ENCODE results near the gene LTBP2. TPM values are rescaled to one million over a fixed set of nuclear protein-coding genes. Genes with fewer than 3 reads are reported as not detected.
A peak's percentile ranks its signal among the peaks of the same experiment; 100 is the strongest.

The LTBP2 gene
- total and polyA plus RNA-seq, 2 of the 8 experiments (the other 6 are each of a cell fraction or from before 2014, with no cell fraction given), result 0.48 to 0.89 TPM

GRCh38 chr14:74638066-74638465 lies 26.0 kb upstream of the LTBP2 start:
- Histone ChIP-seq H2AK5ac (ENCODE audit: low read depth, low read length) (no peak overlapping the region), H3K23me2 (ENCODE audit: low read depth, low read length) (no peaks in the 10 kb centered on the region), H4K8ac (ENCODE audit: extremely low read depth, insufficient read depth, low read length) (no peak overlapping the region), H4K5ac (ENCODE audit: insufficient read length, low read depth, low read length) (no peak overlapping the region), H2BK5ac (ENCODE audit: low read depth, low read length) (no peak overlapping the region), H2BK12ac (ENCODE audit: low read depth, low read length) (no peak overlapping the region), H2AFZ (ENCODE audit: low read length) (no peak overlapping the region), H3K4me1 (replicated peaks in 1 of 4; ENCODE audit: control insufficient read depth in 3 of 4, insufficient read depth in 4 of 4, low read length in 3 of 4) (peaks cover 0 to 3% (median 2%) of the 10 kb centered on the region in 4 experiments; a peak in 4 of 7 replicates), H3K4ac (replicated peaks; ENCODE audit: insufficient read length, low read depth, low read length) (no peak overlapping the region), H3K18ac (ENCODE audit: extremely low read depth, low read length) (no peak overlapping the region), H3K14ac (ENCODE audit: insufficient read length) (no peak overlapping the region), H3K4me2 (ENCODE audit: insufficient read depth in 1 of 2, low read depth in 2 of 2, low read length in 2 of 2) (no peak overlapping the region), H3K27ac (ENCODE audit: low read depth, low read length) (no peak overlapping the region), H3K36me3 (ENCODE audit: control insufficient read depth in 2 of 4, insufficient read depth in 4 of 4, low read length in 3 of 4) (no peaks in the 10 kb centered on the region), H3K27me3 (replicated peaks in 1 of 4; ENCODE audit: control insufficient read depth in 3 of 4, extremely low read depth in 1 of 4, insufficient read depth in 3 of 4, low read length in 3 of 4) (no peaks in the 10 kb centered on the region), H3K4me3 (ENCODE audit: extremely low read depth in 1 of 4, insufficient read depth in 2 of 4, low read depth in 3 of 4, low read length in 4 of 4) (no peak overlapping the region), H2BK120ac (replicated peaks; ENCODE audit: low read depth, low read length) (no peak overlapping the region), H2BK20ac (ENCODE audit: low read length) (no peak overlapping the region), H3K79me2 (ENCODE audit: control insufficient read depth in 1 of 2, insufficient read depth in 2 of 2, low read length in 2 of 2) (no peaks in the 10 kb centered on the region), H3K79me1 (ENCODE audit: low read depth, low read length) (no peaks in the 10 kb centered on the region), H3K9ac (replicated peaks in 1 of 4; ENCODE audit: extremely low read depth in 1 of 4, low read depth in 3 of 4, low read length in 3 of 4) (no peak overlapping the region), H3K9me3 (ENCODE audit: insufficient read depth in 2 of 2, low read depth in 1 of 2, low read length in 1 of 2) (no peaks in the 10 kb centered on the region), H3K56ac (replicated peaks; ENCODE audit: insufficient read length, low read depth, low read length) (no peak overlapping the region), H2BK15ac (ENCODE audit: low read length) (no peak overlapping the region), H4K91ac (replicated peaks; ENCODE audit: insufficient read length, low read length) (no peak overlapping the region), H3K23ac (ENCODE audit: insufficient read length) (no peak overlapping the region), H4K20me1 (replicated peaks in 1 of 2; ENCODE audit: control insufficient read depth in 1 of 2, insufficient read depth in 2 of 2, low read length in 2 of 2) (no peaks in the 10 kb centered on the region)
- FAIRE-seq (no peak), DNase-seq (ENCODE audit: low read depth in 1 of 2, low spot score in 2 of 2) (no peak)
- POLR2A ChIA-PET (ENCODE audit: partially characterized antibody), result interaction anchor here (4.4 kb wide), 1 partner anchor 12 kb away, joined by 26 read pairs; no protein-coding TSS in a partner anchor
- CTCF ChIA-PET (ENCODE audit: partially characterized antibody), result interaction anchor here (0.6 to 8.5 kb wide), 11 partner anchors 10 to 331 kb away, joined by 3 to 82 read pairs (median 4); partner anchors contain the start of gene LTBP2
- TF ChIP-seq CREB1 (IDR thresholded peaks at IDR 0.05), result no peak
- TF ChIP-seq RAD21 (IDR thresholded peaks at IDR 0.05 in 1 of 2, conservative IDR thresholded peaks at IDR 0.05 in 1 of 2; ENCODE audit: low read depth in 2 of 2, low read length in 2 of 2), result peak in 1 of 2 experiments; percentile 16; a peak in 1 of 4 replicates
- 85% methylated on average over 7 of the region's 7 CpGs; no CpG with 5 or more reads in 1 of the 2 experiments for WGBS, 2 experiments (ENCODE audit: extremely low coverage in 1 of 2, insufficient coverage in 1 of 2, insufficient read length in 1 of 2, insufficient replicate concordance in 2 of 2, low coverage in 1 of 2, low lambda C conversion rate in 2 of 2, missing lambda C conversion rate in 1 of 2)

All from H1 (cell line).